ENCODE data around the gene LYPD6B.

Gene LYPD6B

DNA sequence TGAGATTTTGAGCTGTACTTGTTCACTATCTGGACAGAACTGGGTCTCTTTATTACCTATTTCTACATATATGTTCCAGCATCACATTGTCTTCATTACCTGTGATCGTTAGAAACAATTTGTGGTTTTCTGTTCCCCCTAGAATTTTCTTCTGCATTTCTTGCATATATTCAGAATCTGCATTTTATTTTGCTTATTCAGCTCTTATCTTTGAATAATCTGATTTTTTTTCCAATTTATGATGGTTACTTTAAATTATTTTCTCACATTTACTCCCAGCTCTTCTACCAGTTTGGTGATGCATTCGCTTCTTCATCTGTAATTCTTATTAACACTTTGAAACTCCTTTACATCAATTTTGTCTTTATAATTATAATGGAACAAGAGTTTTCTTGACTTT, 55.1 kb downstream of the LYPD6B start:
- in situ Hi-C loops (cut with HindIII; ENCODE audit: low pct_ligation_motif_present, low pct_unique_long_range_greater_than_20kb, low sequenced_read_pairs), result no loop called here
- no peak for DNase-seq

DNA sequence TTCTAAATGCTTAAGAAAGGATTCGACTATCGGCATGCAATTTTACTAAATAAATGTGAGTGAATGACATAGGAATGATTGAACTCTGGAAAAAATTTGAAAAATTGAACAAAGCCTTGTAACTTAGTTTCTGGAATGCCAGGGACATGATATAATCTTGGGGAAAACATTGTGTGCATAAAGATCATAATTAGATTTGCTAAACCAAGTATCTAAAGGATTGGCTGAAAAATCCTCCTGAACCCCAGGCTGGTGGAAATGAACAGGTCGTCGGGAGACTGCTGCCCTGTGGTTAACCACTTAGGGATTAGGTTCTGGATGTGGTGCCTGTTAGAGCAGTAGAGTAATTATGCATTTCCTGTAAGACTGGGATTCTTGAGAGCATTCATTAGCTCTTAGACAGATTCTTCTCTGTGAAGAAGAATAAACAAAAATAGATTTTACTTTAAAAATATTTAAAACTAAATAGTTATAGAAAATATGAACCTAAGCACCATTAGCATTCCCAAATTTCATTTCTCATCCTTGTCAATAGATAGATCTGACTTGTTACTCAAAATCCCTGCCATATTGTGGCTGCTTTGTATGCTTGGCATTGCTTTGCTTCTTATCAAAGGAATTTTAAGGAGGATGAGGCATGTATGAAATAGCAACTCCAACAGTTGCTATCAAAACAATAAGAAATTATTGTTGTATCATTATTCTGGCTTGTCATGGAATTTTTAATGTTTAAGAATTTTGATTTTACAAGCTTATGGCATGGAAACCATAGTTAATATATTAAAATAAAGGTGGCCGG, 55.9 kb downstream of the LYPD6B start:
- DNase-seq, result no peak
- in situ Hi-C loops (cut with HindIII; ENCODE audit: low pct_ligation_motif_present, low pct_unique_long_range_greater_than_20kb, low sequenced_read_pairs), result no loop called here

DNA sequence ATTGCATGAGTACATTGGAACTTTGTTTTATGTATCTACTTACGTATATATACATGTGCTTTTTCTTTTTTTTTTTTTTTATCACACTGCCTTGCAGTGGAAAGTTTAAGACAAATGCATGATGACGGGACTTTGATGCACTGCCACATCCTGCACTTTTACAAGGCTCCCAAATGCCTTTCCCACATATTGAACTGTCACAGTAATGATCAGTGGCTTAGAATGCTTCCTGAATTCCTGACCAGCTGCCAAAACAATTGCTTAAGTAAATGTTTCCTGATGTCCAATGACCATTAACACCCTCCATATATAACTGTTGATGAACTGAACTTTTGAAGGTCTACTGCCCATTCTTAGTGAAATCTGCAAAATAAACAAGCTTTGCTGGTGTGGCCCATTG, 60.2 kb downstream of the LYPD6B start:
- in situ Hi-C loops (cut with HindIII; ENCODE audit: low pct_ligation_motif_present, low pct_unique_long_range_greater_than_20kb, low sequenced_read_pairs), result no loop called here
- no peak for DNase-seq

DNA sequence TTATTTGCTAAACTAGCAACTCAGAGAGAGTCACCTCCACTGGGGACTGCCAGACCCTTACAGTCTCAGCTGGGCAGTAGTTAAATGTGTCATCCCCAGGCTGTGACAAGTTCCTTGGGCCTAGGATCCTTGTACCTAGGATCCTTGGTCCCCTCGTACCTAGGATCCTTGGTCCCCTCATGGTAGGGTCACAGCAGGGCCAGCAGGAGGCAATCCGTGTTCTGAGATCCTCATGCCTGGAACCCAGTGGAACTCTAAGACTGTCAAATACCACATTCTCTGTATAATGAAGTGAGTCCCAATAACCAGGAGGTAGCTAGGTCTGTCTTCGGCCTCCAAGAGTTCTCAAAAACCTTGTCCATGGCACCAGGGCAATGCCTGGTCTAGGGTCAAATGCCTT, 60.8 kb downstream of the LYPD6B start:
- in situ Hi-C loops (cut with HindIII; ENCODE audit: low pct_ligation_motif_present, low pct_unique_long_range_greater_than_20kb, low sequenced_read_pairs), result no loop called here
- DNase-seq, result no peak

DNA sequence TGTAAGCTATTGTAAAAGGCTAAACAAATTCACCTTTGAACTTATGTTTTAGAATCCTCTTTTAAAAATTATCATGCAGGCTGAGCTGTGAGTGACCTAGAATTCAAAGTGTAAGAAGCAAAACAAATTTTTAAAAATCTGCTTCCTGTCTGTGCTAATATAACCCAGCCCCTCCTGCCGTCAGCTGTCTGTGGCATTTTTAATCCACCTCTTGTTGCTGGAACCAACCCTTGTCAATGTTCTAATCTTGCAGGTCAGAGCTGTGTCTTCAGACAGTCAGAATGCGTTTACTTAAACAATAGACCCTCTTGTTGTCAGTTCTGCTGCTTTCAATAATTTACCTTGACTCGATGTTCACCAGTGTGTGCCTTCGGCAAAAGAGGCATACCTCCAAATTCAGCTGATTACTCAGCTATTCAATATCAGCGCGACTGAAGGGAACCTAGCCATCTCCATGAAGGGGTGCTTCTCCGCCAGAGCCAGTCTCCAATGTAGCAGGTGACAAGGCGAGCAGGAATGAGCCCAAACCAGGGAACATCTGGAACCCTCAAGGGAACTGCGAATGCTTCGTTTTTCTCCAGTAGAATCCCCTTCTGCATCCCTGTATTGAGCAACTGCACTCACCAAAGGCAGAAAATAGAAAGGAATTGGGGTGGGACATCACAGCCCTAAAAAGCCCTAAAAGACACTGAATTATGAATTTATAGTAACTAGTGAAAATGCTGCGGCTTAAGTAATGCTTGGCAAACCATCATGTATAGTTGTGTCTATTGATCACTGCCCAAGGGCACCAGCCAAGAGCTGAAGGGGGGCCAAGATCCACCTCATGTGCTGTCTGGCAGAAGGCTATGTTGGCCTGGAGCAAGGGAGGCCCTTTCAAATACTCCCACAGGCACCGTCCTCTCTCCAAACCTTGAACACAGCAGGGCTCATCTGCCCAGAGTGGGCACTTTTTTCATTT, 62.5 kb downstream of the LYPD6B start:
- in situ Hi-C loops (cut with HindIII; ENCODE audit: low pct_ligation_motif_present, low pct_unique_long_range_greater_than_20kb, low sequenced_read_pairs), result no loop called here
- no peak for DNase-seq

DNA sequence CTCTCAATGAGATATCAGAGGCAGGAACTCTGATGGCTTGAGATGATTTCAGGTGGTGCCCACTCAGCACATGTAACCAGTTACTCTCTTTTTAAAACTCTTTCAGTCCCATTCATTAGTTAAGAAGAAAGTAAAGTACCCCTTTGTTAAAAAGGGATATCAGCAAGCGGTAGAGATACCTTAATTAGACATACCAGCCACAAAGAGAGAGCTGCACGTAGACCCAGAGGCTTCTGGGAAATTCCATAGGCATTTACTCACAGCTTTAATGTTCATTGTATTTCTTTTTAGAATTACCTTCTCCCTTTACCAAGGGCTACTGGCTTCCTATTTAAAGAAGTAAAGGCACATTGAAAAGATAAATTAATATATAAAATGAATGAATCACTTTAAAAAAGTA, 63.3 kb downstream of the LYPD6B start:
- in situ Hi-C loops (cut with HindIII; ENCODE audit: low pct_ligation_motif_present, low pct_unique_long_range_greater_than_20kb, low sequenced_read_pairs), result no loop called here
- DNase-seq, result no peak

DNA sequence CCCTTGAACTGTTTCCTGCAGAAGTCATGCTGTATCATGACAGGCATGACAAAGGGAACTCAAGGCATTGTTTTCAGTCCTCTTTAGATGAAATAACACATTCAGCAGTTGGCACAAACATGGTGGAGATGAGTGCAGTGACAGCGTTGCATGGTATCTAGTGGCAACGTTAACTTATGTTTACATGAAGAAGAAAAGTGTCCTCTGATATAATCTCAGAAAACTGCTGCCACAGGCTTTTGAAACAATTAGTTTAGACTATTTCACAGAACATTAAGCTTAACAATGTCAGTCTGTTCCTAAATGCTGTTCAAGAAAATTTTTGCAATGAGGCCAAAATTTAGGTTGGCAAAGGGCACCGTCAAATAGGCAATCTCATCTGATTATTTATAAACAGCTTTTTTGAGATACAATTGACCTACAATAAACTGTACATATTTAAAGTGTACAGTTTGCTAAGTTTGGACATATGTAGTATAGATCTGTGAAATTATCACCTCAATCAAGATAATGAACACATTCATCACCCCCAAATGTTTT, 64.7 kb downstream of the LYPD6B start:
- in situ Hi-C loops (cut with HindIII; ENCODE audit: low pct_ligation_motif_present, low pct_unique_long_range_greater_than_20kb, low sequenced_read_pairs), result no loop called here
- no peak for DNase-seq

DNA sequence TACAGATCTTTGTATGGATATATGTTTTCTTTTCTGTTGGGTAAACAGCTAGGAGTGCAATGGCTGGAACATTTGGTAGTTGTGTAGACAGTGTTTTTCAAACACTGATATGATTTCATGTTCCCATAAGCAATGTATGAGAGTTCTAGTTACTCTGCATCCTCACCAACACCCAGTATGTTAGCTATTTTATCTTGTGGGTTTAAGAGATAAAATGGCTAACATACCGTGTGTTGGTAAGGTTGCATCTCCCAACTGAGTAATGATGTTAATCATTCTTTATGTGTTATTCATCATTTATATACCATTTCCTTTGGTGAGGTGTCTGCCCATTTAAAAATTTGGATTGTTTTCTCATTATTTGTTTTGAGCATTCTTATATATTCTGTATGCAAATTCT, 65.7 kb downstream of the LYPD6B start:
- no peak for DNase-seq
- in situ Hi-C loops (cut with HindIII; ENCODE audit: low pct_ligation_motif_present, low pct_unique_long_range_greater_than_20kb, low sequenced_read_pairs), result no loop called here

DNA sequence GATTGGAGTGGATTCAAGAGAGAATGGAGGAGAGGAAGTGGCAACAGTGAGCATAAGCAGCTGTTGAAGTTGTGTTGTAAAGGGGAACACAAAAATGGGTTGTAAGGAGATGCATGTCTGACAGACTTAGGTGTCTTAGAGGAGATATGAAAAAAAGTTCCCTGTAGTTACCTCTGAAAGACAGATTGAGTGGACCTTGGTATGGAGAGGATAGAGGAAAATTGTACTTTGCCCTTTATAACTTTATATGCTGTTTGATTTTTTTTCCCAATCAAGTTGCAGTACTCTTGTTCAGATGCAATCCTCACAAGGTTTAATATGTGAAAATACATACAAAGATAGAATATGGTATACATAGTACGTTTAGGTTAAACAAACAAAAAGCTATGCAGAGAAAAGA, 73.6 kb downstream of the LYPD6B start:
- in situ Hi-C loops (cut with HindIII; ENCODE audit: low pct_ligation_motif_present, low pct_unique_long_range_greater_than_20kb, low sequenced_read_pairs), result no loop called here
- DNase-seq, result no peak

DNA sequence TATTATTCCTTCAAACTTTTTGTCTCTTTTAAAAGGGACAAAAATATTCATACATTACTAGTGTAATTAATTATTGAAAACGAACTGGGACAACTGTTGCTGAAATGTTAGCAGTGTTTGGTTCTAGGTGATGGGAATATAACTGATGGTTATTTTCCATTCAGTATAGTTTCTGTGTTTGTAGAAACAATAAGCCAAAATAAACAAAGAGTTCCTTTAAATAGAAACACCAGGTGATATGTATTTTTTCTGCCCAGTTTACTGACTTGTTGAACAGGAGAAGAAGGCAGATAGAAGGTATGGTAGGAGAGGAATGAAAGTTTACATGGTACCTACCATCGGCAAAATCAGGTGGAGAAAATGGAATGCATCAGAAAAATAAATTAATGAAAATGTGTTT, 74.2 kb downstream of the LYPD6B start:
- no peak for DNase-seq
- in situ Hi-C loops (cut with HindIII; ENCODE audit: low pct_ligation_motif_present, low pct_unique_long_range_greater_than_20kb, low sequenced_read_pairs), result no loop called here

DNA sequence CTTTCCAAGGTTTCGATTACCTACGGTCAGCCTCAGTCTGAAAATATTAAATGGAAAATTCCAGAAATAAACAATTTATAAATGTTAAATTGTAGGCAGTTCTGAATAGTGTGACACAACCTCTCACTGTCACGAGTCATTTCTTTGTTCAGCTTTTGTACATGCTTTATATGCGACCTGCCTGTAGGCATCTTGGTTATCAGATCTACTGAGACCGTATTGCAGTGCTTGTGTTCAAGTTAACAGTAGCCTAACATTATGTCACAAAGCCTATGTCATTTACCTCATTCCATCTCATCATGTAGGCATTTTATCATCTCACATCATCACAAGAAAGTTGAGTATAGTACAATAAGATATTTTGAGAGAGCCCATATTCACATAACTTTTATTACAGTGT, 77.3 kb downstream of the LYPD6B start:
- in situ Hi-C loops (cut with HindIII; ENCODE audit: low pct_ligation_motif_present, low pct_unique_long_range_greater_than_20kb, low sequenced_read_pairs), result no loop called here

DNA sequence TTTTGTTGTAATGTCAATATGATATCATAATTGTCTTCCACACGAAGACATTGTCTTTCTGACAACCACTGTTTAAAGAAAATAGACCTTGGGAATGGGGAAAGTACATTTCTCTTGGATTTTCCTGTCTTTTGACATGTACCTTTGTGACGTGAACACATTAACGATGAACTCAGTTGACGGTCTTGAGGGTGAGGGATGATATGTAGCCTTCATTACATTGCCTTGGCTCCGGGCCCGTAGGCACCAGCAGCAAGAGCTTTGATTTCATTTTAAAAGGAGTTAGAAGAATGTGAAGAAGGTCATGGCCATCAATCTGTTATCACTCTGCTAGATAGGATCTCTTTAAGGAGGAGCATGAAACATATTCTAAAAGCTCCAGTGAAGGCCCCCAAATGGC, 80.9 kb downstream of the LYPD6B start:
- DNase-seq, result no peak
- in situ Hi-C loops (cut with HindIII; ENCODE audit: low pct_ligation_motif_present, low pct_unique_long_range_greater_than_20kb, low sequenced_read_pairs), result no loop called here

More for the DNA sequence above, 77.3 kb downstream of the LYPD6B start:
- DNase-seq, result no peak

DNA sequence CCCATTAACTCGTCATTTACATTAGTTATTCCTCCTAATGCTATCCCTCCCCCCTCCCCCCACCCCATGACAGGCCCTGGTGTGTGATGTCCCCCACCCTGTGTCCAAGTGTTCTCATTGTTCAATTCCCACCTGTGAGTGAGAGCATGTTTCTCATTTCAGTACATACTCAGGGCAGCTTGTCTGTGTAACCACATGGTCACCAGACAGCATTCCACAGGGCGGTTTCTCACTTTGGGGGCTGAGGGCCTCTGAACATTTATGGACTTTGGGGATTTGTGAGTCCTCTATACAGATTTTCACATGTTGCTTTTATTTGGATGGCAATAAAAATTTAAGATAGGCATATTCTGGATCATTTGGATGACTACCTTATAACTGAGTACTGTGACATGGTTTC, 84.0 kb downstream of the LYPD6B start:
- in situ Hi-C loops (cut with HindIII; ENCODE audit: low pct_ligation_motif_present, low pct_unique_long_range_greater_than_20kb, low sequenced_read_pairs), result no loop called here

DNA sequence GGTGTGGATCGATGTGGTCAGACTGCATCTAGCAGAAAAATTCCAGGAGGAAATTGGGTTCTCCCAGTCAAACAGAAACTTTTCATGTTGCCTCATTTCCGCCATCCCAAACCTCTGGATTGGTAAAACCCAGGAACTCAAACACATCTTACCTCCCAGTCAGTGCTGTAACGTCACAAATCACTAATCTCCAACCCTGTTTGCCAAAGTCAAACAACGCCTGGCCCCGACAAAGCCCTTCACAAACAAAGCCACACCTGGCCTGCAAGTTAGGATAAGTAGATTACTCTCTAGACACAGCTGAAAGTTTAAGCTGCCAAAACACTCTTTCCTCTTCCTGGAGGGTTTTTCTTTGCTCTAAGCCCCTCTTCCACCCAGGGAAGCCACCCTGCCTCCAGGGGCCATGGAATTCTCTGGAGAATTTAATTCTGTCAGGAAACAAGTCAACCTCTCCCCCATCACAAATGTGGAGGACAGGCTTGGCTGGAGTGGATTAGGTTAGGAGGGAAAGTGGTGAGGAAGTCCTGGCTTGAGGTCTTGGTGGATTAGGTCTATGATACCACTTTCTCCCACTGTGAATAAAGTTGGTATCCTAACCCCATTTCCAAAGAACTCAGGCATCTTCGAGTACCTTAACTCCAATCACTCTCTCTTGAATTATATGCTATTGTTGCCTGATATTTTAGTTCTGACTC, 86.7 kb downstream of the LYPD6B start:
- DNase-seq, result no peak
- in situ Hi-C loops (cut with HindIII; ENCODE audit: low pct_ligation_motif_present, low pct_unique_long_range_greater_than_20kb, low sequenced_read_pairs), result no loop called here

More for the DNA sequence above, 84.0 kb downstream of the LYPD6B start:
- no peak for DNase-seq

DNA sequence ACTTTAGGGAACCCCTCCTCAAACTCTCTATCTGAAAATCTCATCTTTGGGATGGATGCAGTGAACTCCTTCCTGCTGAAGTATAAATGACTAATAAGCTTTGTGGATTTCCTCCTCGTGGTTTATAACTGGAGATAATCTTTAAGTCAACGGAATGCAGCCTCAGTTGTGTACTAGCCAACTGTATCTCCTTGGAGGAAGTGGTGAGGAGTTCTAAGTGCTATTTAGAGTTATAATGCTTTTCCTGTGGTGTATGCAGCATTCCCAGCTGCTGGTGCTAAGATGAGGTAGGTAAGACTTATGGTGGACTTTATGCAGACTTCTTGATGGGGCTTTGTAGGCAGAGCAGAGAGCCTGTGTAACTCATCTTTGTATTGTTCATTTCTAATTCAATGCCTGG, 90.9 kb downstream of the LYPD6B start:
- no peak for DNase-seq
- in situ Hi-C loops (cut with HindIII; ENCODE audit: low pct_ligation_motif_present, low pct_unique_long_range_greater_than_20kb, low sequenced_read_pairs), result no loop called here

DNA sequence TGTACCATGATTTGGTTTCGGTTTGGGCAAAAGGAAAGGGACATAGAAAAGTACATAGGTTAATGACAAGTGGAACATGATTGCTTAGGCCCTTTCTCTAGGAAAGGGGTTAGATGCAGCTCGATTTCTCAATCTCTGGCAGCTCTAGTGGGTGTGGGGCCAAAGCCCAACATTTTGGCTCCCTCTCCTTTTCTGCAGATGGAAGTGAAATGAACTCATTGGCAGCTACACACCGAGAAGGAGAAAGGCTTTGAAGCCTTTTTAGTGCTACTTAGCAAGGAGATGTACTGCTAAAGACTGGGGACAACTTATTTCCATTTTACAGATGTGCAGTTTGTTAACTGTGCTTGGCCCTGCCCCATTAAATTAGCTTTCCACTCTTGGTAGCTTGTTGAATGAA, 93.8 kb downstream of the LYPD6B start:
- no peak for DNase-seq
- in situ Hi-C loops (cut with HindIII; ENCODE audit: low pct_ligation_motif_present, low pct_unique_long_range_greater_than_20kb, low sequenced_read_pairs), result no loop called here

DNA sequence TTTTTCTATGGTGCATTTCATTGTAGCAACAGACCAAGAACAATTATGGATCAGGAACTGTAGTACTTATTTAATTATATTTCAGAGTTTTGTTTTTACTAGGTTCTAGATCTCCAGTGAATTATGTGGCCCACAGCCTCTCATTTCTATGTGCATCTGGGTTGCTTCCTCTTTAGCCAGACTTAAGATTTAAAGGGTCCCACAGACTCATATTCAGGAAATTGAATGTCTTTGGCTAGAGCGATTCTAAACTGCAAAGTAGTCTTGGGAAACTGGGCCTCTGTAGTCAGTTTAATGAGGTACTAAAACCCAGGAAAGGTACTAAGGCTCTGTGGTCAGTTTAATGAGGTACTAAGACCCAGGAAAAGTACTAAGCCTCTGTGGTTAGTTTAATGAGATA, 94.4 kb downstream of the LYPD6B start:
- in situ Hi-C loops (cut with HindIII; ENCODE audit: low pct_ligation_motif_present, low pct_unique_long_range_greater_than_20kb, low sequenced_read_pairs), result no loop called here

DNA sequence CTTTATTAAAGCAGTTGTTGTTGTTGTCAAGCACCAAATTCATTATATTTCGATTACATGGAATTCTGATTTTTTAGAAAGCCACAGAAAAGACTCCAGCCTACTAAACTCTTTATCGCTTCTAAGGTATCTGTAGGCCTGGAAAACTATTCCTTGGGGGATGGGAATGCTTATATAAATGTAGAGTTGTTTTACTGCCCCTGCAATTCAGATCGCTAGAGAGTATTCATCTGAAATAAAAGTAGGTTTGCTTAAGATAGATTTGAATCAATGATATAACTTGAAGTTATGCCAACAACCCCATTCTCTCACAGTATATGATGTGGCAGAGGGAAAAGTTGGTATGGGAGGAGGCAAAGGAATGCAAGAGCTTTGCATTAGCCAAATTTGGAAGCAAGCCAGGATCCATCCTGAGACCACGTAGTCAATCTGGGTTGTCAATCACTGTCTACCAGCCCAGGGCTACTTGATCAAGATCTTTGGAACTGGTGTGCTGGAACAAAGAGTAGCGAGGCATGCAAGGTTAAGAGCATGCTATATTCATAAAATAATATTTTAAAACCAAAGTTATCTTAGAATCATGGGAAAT, 95.9 kb downstream of the LYPD6B start:
- DNase-seq, result no peak
- in situ Hi-C loops (cut with HindIII; ENCODE audit: low pct_ligation_motif_present, low pct_unique_long_range_greater_than_20kb, low sequenced_read_pairs), result no loop called here

More for the DNA sequence above, 94.4 kb downstream of the LYPD6B start:
- no peak for DNase-seq

DNA sequence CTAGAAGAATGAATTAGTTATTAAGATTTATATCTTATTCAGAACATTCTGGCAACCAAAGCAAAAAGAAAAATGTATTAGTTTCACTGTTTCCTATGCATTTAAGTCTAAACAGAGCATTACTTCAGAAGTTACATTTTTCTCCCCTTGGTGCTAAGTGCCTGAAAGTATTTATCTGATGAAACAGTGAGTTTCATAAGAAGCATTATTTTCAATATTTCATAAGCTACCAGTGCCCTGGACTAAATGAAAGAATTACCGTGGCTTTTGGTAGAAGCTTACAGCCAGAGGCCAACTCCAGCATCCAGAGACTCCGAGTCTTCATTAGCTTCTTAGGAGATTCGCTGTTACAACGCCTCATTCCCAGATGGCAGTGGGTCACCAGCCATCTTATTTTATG, 97.6 kb downstream of the LYPD6B start:
- in situ Hi-C loops (cut with HindIII; ENCODE audit: low pct_ligation_motif_present, low pct_unique_long_range_greater_than_20kb, low sequenced_read_pairs), result no loop called here
- no peak for DNase-seq

Data from ACHN (cell line).